ENCODE data around the gene TCP11L1. TPM values are rescaled to one million over a fixed set of nuclear protein-coding genes. Genes with fewer than 3 reads are reported as not detected.

The TCP11L1 gene
- total RNA-seq, 2 experiments from 2014 or later, result 7.9 to 8.8 TPM

- CTCF ChIA-PET, result interaction anchor here (0.7 to 7.6 kb wide), 3 partner anchors 96 to 107 kb away, joined by 3 to 96 read pairs (median 46); no protein-coding TSS in a partner anchor
- H3K27ac Mint-ChIP-seq, result no peak overlapping the region
- H3K27me3 Mint-ChIP-seq, result no peaks in the 10 kb centered on the region
- peaks cover 32% of the 10 kb centered on the region for H3K36me3 Mint-ChIP-seq (ENCODE audit: low read depth)
- ATAC-seq (no peak), DNase-seq (no peak)
- peaks cover 35% of the 10 kb centered on the region for H3K4me1 Mint-ChIP-seq
- intact Hi-C loops (cut with DNase I, micrococcal nuclease), result loop anchor here in 1 of 2 experiments (10.0 kb wide), 1 partner anchor 352 kb away; no protein-coding TSS in a partner anchor
- POLR2A ChIA-PET, result interaction anchor here (0.6 to 0.7 kb wide), 2 partner anchors 71 to 460 kb away, joined by 3 to 5 read pairs; no protein-coding TSS in a partner anchor
- no peaks in the 10 kb centered on the region for H3K9me3 Mint-ChIP-seq (ENCODE audit: low read depth)
- H3K4me3 Mint-ChIP-seq, result no peak overlapping the region
Observed at GRCh38 chr11:33067294-33067693, 27.9 kb downstream of the TCP11L1 start.

- ChIA-PET POLR2A (interaction anchor here (0.6 kb wide), 1 partner anchor 8 kb away, joined by 3 read pairs; no protein-coding TSS in a partner anchor), CTCF (interaction anchor here (0.7 to 1.2 kb wide), 5 partner anchors 42 to 259 kb away, joined by 3 to 4 read pairs (median 3); no protein-coding TSS in a partner anchor)
- Mint-ChIP-seq H3K36me3 (ENCODE audit: low read depth) (peaks cover 33% of the 10 kb centered on the region), H3K27me3 (no peaks in the 10 kb centered on the region), H3K4me1 (peaks cover 20% of the 10 kb centered on the region), H3K27ac (no peak overlapping the region), H3K9me3 (ENCODE audit: low read depth) (no peaks in the 10 kb centered on the region), H3K4me3 (no peak overlapping the region)
- intact Hi-C loops (cut with DNase I, micrococcal nuclease), result loop anchor here in 1 of 2 experiments (10.0 kb wide), 1 partner anchor 354 kb away; no protein-coding TSS in a partner anchor
- ATAC-seq (no peak), DNase-seq (no peak)
Observed at GRCh38 chr11:33068611-33069340, 29.4 kb downstream of the TCP11L1 start.

GRCh38 chr11:33072465-33072864 lies 33.1 kb downstream of the TCP11L1 start:
- Mint-ChIP-seq H3K4me3 (no peak overlapping the region), H3K27me3 (no peaks in the 10 kb centered on the region), H3K36me3 (ENCODE audit: low read depth) (peaks cover 38% of the 10 kb centered on the region), H3K4me1 (no peaks in the 10 kb centered on the region), H3K9me3 (ENCODE audit: low read depth) (no peaks in the 10 kb centered on the region), H3K27ac (no peak overlapping the region)
- ChIA-PET CTCF (interaction anchor here (0.6 kb wide), 1 partner anchor 197 kb away, joined by 3 read pairs; no protein-coding TSS in a partner anchor), POLR2A (no interaction called here)
- no peak for ATAC-seq
- intact Hi-C loops (cut with DNase I, micrococcal nuclease), result no loop called here
- DNase-seq, result no peak

GRCh38 chr11:33083918-33084317 lies 44.5 kb downstream of the TCP11L1 start:
- Mint-ChIP-seq H3K27ac (peak overlapping the region; percentile 13), H3K4me1 (no peaks in the 10 kb centered on the region), H3K9me3 (ENCODE audit: low read depth) (no peaks in the 10 kb centered on the region), H3K27me3 (no peaks in the 10 kb centered on the region), H3K36me3 (ENCODE audit: low read depth) (peaks cover 28% of the 10 kb centered on the region), H3K4me3 (no peak overlapping the region)
- CTCF ChIA-PET, result no interaction called here
- intact Hi-C loops (cut with DNase I, micrococcal nuclease), result no loop called here
- POLR2A ChIA-PET, result no interaction called here
- ATAC-seq (no peak), DNase-seq (no peak)

GRCh38 chr11:33086017-33086416 lies 46.6 kb downstream of the TCP11L1 start:
- ChIA-PET POLR2A (no interaction called here), CTCF (no interaction called here)
- intact Hi-C loops (cut with DNase I, micrococcal nuclease), result no loop called here
- no peak for ATAC-seq
- DNase-seq, result no peak
- Mint-ChIP-seq H3K36me3 (ENCODE audit: low read depth) (peaks cover 40% of the 10 kb centered on the region), H3K9me3 (ENCODE audit: low read depth) (no peaks in the 10 kb centered on the region), H3K4me3 (no peak overlapping the region), H3K27ac (no peak overlapping the region), H3K4me1 (no peaks in the 10 kb centered on the region), H3K27me3 (no peaks in the 10 kb centered on the region)

GRCh38 chr11:33089776-33090175 lies 50.4 kb downstream of the TCP11L1 start:
- Mint-ChIP-seq H3K9me3 (ENCODE audit: low read depth) (no peaks in the 10 kb centered on the region), H3K4me1 (no peaks in the 10 kb centered on the region), H3K36me3 (ENCODE audit: low read depth) (peaks cover 41% of the 10 kb centered on the region), H3K27ac (no peak overlapping the region), H3K27me3 (no peaks in the 10 kb centered on the region), H3K4me3 (no peak overlapping the region)
- DNase-seq, result no peak
- ChIA-PET CTCF (interaction anchor here (1.3 to 1.5 kb wide), 2 partner anchors 25 to 67 kb away, joined by 3 to 5 read pairs; no protein-coding TSS in a partner anchor), POLR2A (no interaction called here)
- no peak for ATAC-seq
- intact Hi-C loops (cut with DNase I, micrococcal nuclease), result no loop called here

- DNase-seq, result no peak
- no peaks in the 10 kb centered on the region for H3K4me1 Mint-ChIP-seq
- H3K27me3 Mint-ChIP-seq, result no peaks in the 10 kb centered on the region
- ATAC-seq, result no peak
- H3K9me3 Mint-ChIP-seq (ENCODE audit: low read depth), result no peaks in the 10 kb centered on the region
- peaks cover 39% of the 10 kb centered on the region for H3K36me3 Mint-ChIP-seq (ENCODE audit: low read depth)
- ChIA-PET POLR2A (no interaction called here), CTCF (no interaction called here)
- intact Hi-C loops (cut with DNase I, micrococcal nuclease), result no loop called here
- H3K4me3 Mint-ChIP-seq, result no peak overlapping the region
- no peak overlapping the region for H3K27ac Mint-ChIP-seq
Observed at GRCh38 chr11:33094157-33094556, 54.8 kb downstream of the TCP11L1 start.

- CTCF ChIA-PET, result no interaction called here
- H3K4me3 Mint-ChIP-seq, result no peak overlapping the region
- no peak for DNase-seq
- intact Hi-C loops (cut with DNase I, micrococcal nuclease), result no loop called here
- no peaks in the 10 kb centered on the region for H3K27me3 Mint-ChIP-seq
- no peaks in the 10 kb centered on the region for H3K9me3 Mint-ChIP-seq (ENCODE audit: low read depth)
- peaks cover 24% of the 10 kb centered on the region for H3K36me3 Mint-ChIP-seq (ENCODE audit: low read depth)
- H3K4me1 Mint-ChIP-seq, result no peaks in the 10 kb centered on the region
- POLR2A ChIA-PET, result no interaction called here
- no peak overlapping the region for H3K27ac Mint-ChIP-seq
- no peak for ATAC-seq
Observed at GRCh38 chr11:33103836-33104235, 64.5 kb downstream of the TCP11L1 start.

GRCh38 chr11:33109294-33109895 lies 70.0 kb downstream of the TCP11L1 start:
- POLR2A ChIA-PET, result interaction anchor here (0.6 kb wide), 1 partner anchor 19 kb away, joined by 6 read pairs; no protein-coding TSS in a partner anchor

GRCh38 chr11:33110083-33110482 lies 70.7 kb downstream of the TCP11L1 start:
- DNase-seq (no peak), ATAC-seq (no peak)
- Mint-ChIP-seq H3K27ac (no peak overlapping the region), H3K4me1 (no peaks in the 10 kb centered on the region), H3K36me3 (ENCODE audit: low read depth) (peaks cover 9% of the 10 kb centered on the region), H3K9me3 (ENCODE audit: low read depth) (no peaks in the 10 kb centered on the region), H3K27me3 (no peaks in the 10 kb centered on the region), H3K4me3 (no peak overlapping the region)
- ChIA-PET POLR2A (interaction anchor here (0.9 kb wide), 1 partner anchor 392 kb away, joined by 3 read pairs; no protein-coding TSS in a partner anchor), CTCF (interaction anchor here (0.7 to 2.1 kb wide), 4 partner anchors 12 to 238 kb away, joined by 3 to 4 read pairs (median 3); no protein-coding TSS in a partner anchor)
- intact Hi-C loops (cut with DNase I, micrococcal nuclease), result no loop called here

More at GRCh38 chr11:33109294-33109895, 70.0 kb downstream of the TCP11L1 start:
- peaks cover 12% of the 10 kb centered on the region for H3K36me3 Mint-ChIP-seq (ENCODE audit: low read depth)
- DNase-seq, result no peak
- H3K4me1 Mint-ChIP-seq, result no peaks in the 10 kb centered on the region
- ATAC-seq, result no peak
- no peaks in the 10 kb centered on the region for H3K9me3 Mint-ChIP-seq (ENCODE audit: low read depth)
- H3K27me3 Mint-ChIP-seq, result no peaks in the 10 kb centered on the region
- H3K27ac Mint-ChIP-seq, result no peak overlapping the region
- intact Hi-C loops (cut with DNase I, micrococcal nuclease), result no loop called here
- no peak overlapping the region for H3K4me3 Mint-ChIP-seq
- CTCF ChIA-PET, result interaction anchor here (0.9 to 2.1 kb wide), 2 partner anchors 13 to 226 kb away, joined by 3 to 4 read pairs; no protein-coding TSS in a partner anchor

- intact Hi-C loops (cut with DNase I, micrococcal nuclease), result no loop called here
- no peaks in the 10 kb centered on the region for H3K4me1 Mint-ChIP-seq
- no peaks in the 10 kb centered on the region for H3K27me3 Mint-ChIP-seq
- no peak for ATAC-seq
- POLR2A ChIA-PET, result no interaction called here
- DNase-seq, result no peak
- H3K9me3 Mint-ChIP-seq (ENCODE audit: low read depth), result no peaks in the 10 kb centered on the region
- CTCF ChIA-PET, result no interaction called here
- no peak overlapping the region for H3K27ac Mint-ChIP-seq
- H3K4me3 Mint-ChIP-seq, result no peak overlapping the region
- H3K36me3 Mint-ChIP-seq (ENCODE audit: low read depth), result peaks cover 4% of the 10 kb centered on the region
Observed at GRCh38 chr11:33116535-33116934, 77.2 kb downstream of the TCP11L1 start.

Data from activated CD4-positive, alpha-beta T cell treated with anti-CD3 and anti-CD28 coated beads for 36 hours (primary cell).